H9 (cell line): ENCODE data around the gene TSSC4. TPM values are rescaled to one million over a fixed set of nuclear protein-coding genes. Genes with fewer than 3 reads are reported as not detected.

ENCODE experiments used
- DNase-seq: peaks from one replicate; pipeline ENCODE4 v3.0.0-alpha.2; 2017
- H2AFZ ChIP-seq: one replicate; pipeline ENCODE4 v1.6.1; 2013; ENCODE audit warnings: mild to moderate bottlenecking, low read length, control low read depth, moderate library complexity
- H2AK5ac ChIP-seq: 2 replicates; pipeline ENCODE4 v1.6.1; 2013; ENCODE audit warnings: low read length, control low read depth, mixed read lengths; ENCODE audit not compliant: insufficient read length
- H2BK120ac ChIP-seq: one replicate; pipeline ENCODE4 v1.6.1; 2013; ENCODE audit warnings: low read depth, mild to moderate bottlenecking, low read length, control low read depth, inconsistent platforms; ENCODE audit not compliant: poor library complexity, severe bottlenecking
- H2BK12ac ChIP-seq: 2 replicates; pipeline ENCODE4 v1.6.1; 2013; ENCODE audit warnings: low read length, control low read depth, mixed read lengths, low read depth; ENCODE audit not compliant: insufficient read length
- H2BK15ac ChIP-seq: 2 replicates; pipeline ENCODE4 v1.6.1; 2013; ENCODE audit warnings: low read depth, low read length, control low read depth
- H2BK20ac ChIP-seq: one replicate; pipeline ENCODE4 v1.6.1; 2013; ENCODE audit warnings: low read depth, mild to moderate bottlenecking, low read length, control low read depth, inconsistent platforms; ENCODE audit not compliant: poor library complexity, severe bottlenecking
- H2BK5ac ChIP-seq: 2 replicates; pipeline ENCODE4 v1.6.1; 2013; ENCODE audit warnings: low read length, control low read depth, mixed read lengths; ENCODE audit not compliant: insufficient read length
- H3K14ac ChIP-seq: 2 replicates; pipeline ENCODE4 v1.6.1; 2013; ENCODE audit warnings: low read length, control low read depth; ENCODE audit not compliant: insufficient read depth
- H3K18ac ChIP-seq: 2 replicates; pipeline ENCODE4 v1.6.1; 2013; ENCODE audit warnings: low read depth, mild to moderate bottlenecking, mixed read lengths, low read length, control low read depth; ENCODE audit not compliant: insufficient read length
- H3K23ac ChIP-seq: 2 replicates; pipeline ENCODE4 v1.6.1; 2013; ENCODE audit warnings: low read length, control low read depth, mixed read lengths, low read depth; ENCODE audit not compliant: insufficient read length
- H3K23me2 ChIP-seq: 2 replicates; pipeline ENCODE4 v1.6.1; 2013; ENCODE audit warnings: low read depth, mild to moderate bottlenecking, mixed read lengths, low read length, control low read depth; ENCODE audit not compliant: insufficient read length, poor library complexity, severe bottlenecking
- H3K27ac ChIP-seq: 2 replicates; pipeline ENCODE4 v1.5.1; 2013; ENCODE audit warnings: low read length, control low read depth, mixed read lengths, low read depth; ENCODE audit not compliant: insufficient read length
- H3K27me3 ChIP-seq: 2 replicates; pipeline ENCODE4 v1.6.1; 2013; ENCODE audit warnings: low read length, control low read depth, inconsistent platforms; ENCODE audit not compliant: insufficient read depth
- H3K4ac ChIP-seq: 2 replicates; pipeline ENCODE4 v1.6.1; 2013; ENCODE audit warnings: low read depth, mild to moderate bottlenecking, control low read depth, inconsistent platforms, low read length, moderate library complexity
- H3K4me1 ChIP-seq: 2 replicates; pipeline ENCODE4 v1.6.1; 2013; ENCODE audit warnings: low read length, control low read depth, inconsistent platforms; ENCODE audit not compliant: insufficient read depth
- H3K4me2 ChIP-seq: 2 replicates; pipeline ENCODE4 v1.6.1; 2013; ENCODE audit warnings: low read length, control low read depth, mixed read lengths; ENCODE audit not compliant: insufficient read length, insufficient read depth
- H3K56ac ChIP-seq: 2 replicates; pipeline ENCODE4 v1.6.1; 2013; ENCODE audit warnings: low read depth, mild to moderate bottlenecking, mixed read lengths, low read length, control low read depth; ENCODE audit not compliant: insufficient read length
- H3K79me1 ChIP-seq: 2 replicates; pipeline ENCODE4 v1.6.1; 2013; ENCODE audit warnings: low read depth, mild to moderate bottlenecking, moderate library complexity, low read length, control low read depth, inconsistent platforms; ENCODE audit not compliant: insufficient read depth, poor library complexity, severe bottlenecking
- H3K79me2 ChIP-seq: 2 replicates; pipeline ENCODE4 v1.6.1; 2013; ENCODE audit warnings: low read length, control low read depth, inconsistent platforms; ENCODE audit not compliant: insufficient read depth
- H3K9ac ChIP-seq: 2 replicates; pipeline ENCODE4 v1.6.1; 2013; ENCODE audit warnings: low read length, control low read depth, mixed read lengths; ENCODE audit not compliant: insufficient read length; ENCODE audit errors: extremely low read depth
- H3K9me3 ChIP-seq: one replicate; pipeline ENCODE4 v1.6.1; 2013; ENCODE audit warnings: low read depth, low read length, inconsistent platforms; ENCODE audit not compliant: control insufficient read depth
- H3T11ph ChIP-seq: one replicate; pipeline ENCODE4 v1.6.1; 2013; ENCODE audit warnings: mild to moderate bottlenecking, low read length, control low read depth, inconsistent platforms
- H4K20me1 ChIP-seq: one replicate; pipeline ENCODE4 v1.6.1; 2013; ENCODE audit not compliant: control insufficient read depth, insufficient read length, insufficient read depth
- H4K5ac ChIP-seq: 2 replicates; pipeline ENCODE4 v1.6.1; 2013; ENCODE audit warnings: low read depth, mild to moderate bottlenecking, mixed read lengths, low read length, control low read depth; ENCODE audit not compliant: insufficient read length
- H4K8ac ChIP-seq: replicated peaks from 2 replicates; pipeline ENCODE4 v1.6.1; 2013; ENCODE audit warnings: low read length, control low read depth, mixed read lengths, low read depth; ENCODE audit not compliant: insufficient read length
- H4K91ac ChIP-seq: 2 replicates; pipeline ENCODE4 v1.6.1; 2013; ENCODE audit warnings: low read depth, mild to moderate bottlenecking, moderate library complexity, mixed read lengths, low read length, control low read depth; ENCODE audit not compliant: insufficient read length
- H3K27ac Mint-ChIP-seq, 3 experiments: 2 replicates in 2 of 3; 3 replicates in 1 of 3; pipeline ENCODE4 v1.8.0; 2020 to 2021; ENCODE audit warnings: mixed read lengths in 3 of 3, mild to moderate bottlenecking in 1 of 3, moderate library complexity in 1 of 3
- H3K27me3 Mint-ChIP-seq: 2 replicates; pipeline ENCODE4 v1.8.0; 2021; ENCODE audit warnings: low read depth, mild to moderate bottlenecking, moderate library complexity, mixed read lengths
- H3K36me3 Mint-ChIP-seq, 3 experiments: 2 replicates in 2 of 3; 3 replicates in 1 of 3; pipeline ENCODE4 v1.8.0; 2020 to 2021; ENCODE audit warnings: low read depth in 3 of 3, mixed read lengths in 3 of 3; ENCODE audit not compliant: insufficient read depth in 1 of 3
- H3K4me1 Mint-ChIP-seq, 2 experiments: 2 replicates each; pipeline ENCODE4 v1.8.0; 2020; ENCODE audit warnings: mixed read lengths in 2 of 2
- H3K4me3 Mint-ChIP-seq, 2 experiments: 2 replicates in 1 of 2; 3 replicates in 1 of 2; pipeline ENCODE4 v1.8.0; 2020 to 2021; ENCODE audit warnings: mild to moderate bottlenecking in 2 of 2, mixed read lengths in 2 of 2, moderate library complexity in 1 of 2
- H3K9me3 Mint-ChIP-seq, 2 experiments: 2 replicates in 1 of 2; 3 replicates in 1 of 2; pipeline ENCODE4 v1.8.0; 2020; ENCODE audit warnings: mild to moderate bottlenecking in 2 of 2, mixed read lengths in 2 of 2, moderate library complexity in 1 of 2
- CTCF ChIP-seq: fragments of 200-600 bp; sonication (generic); conservative IDR thresholded peaks from 3 replicates; pipeline ENCODE4 v1.8.0; 2021; ENCODE audit warnings: antibody characterized with exemption, mild to moderate bottlenecking
- WGBS: extraction: QIAGEN DNeasy Blood & Tissue Kit; methylation state at CpG from one replicate; pipeline ENCODE4 v1.1.7; 2013; ENCODE audit warnings: missing lambda C conversion rate, low lambda C conversion rate, mixed read lengths; ENCODE audit not compliant: insufficient read length; ENCODE audit errors: extremely low coverage; 5-methylcytosine and 5-hydroxymethylcytosine counted together
- total RNA-seq: library from RNA; stranded (reverse); gene quantifications from 2 replicates; pipeline ENCODE4 v1.2.1, GENCODE V29; 2021

TSSC4 gene
- total RNA-seq, 1 experiment from 2014 or later = 51.0 TPM

- Mint-ChIP-seq H3K36me3 (peaks cover 1 to 16% (median 11%) of the 10 kb centered on the region in 3 experiments; a peak in 6 of 7 replicates), H3K27me3 (no peaks in the 10 kb centered on the region), H3K9me3 (no peaks in the 10 kb centered on the region), H3K4me3 (no peak overlapping the region), H3K4me1 (peaks cover 16 to 22% of the 10 kb centered on the region in 2 experiments), H3K27ac (peak overlapping the region; percentile 63 to 92 (median 74); a peak in 3 of 7 replicates)
- Histone ChIP-seq H3K79me1 (peaks cover 8% of the 10 kb centered on the region), H3K14ac (no peak overlapping the region), H3K18ac (no peak overlapping the region), H2BK12ac (no peak overlapping the region), H2AFZ (no peak overlapping the region), H3K23me2 (no peaks in the 10 kb centered on the region), H3K23ac (no peak overlapping the region), H3K4ac (no peak overlapping the region; the same call in 1 of the 2 replicates), H4K5ac (no peak overlapping the region), H3K27ac (no peak overlapping the region), H3K4me1 (no peaks in the 10 kb centered on the region; the same call in 1 of the 2 replicates), H3K9me3 (no peaks in the 10 kb centered on the region), H4K91ac (no peak overlapping the region), H4K8ac (no peak overlapping the region), H2AK5ac (no peak overlapping the region), H2BK15ac (no peak overlapping the region), H4K20me1 (peaks cover 8% of the 10 kb centered on the region), H2BK20ac (no peak overlapping the region), H3K56ac (no peak overlapping the region), H3K9ac (no peak overlapping the region), H3K79me2 (peaks cover 25% of the 10 kb centered on the region; the same call in 1 of the 2 replicates), H3K27me3 (no peaks in the 10 kb centered on the region), H3T11ph (no peak overlapping the region), H3K4me2 (no peak overlapping the region), H2BK120ac (no peak overlapping the region), H2BK5ac (no peak overlapping the region)
- WGBS = no CpG with 5 or more reads among the region's 15 CpGs
- no peak for DNase-seq
- no peak for TF ChIP-seq CTCF
These were observed 11.8 kb upstream of the TSSC4 start for GRCh38 chr11:2388431-2389376.
